HG03575 (cell line): ENCODE measurements around the gene R3HDM4.
"Not testable (repeated sequence)": the region's sequence is repeated elsewhere in the genome, so short reads cannot be mapped to it uniquely, and the experiment has no call there.

Source experiments
- ATAC-seq: cut with Tn5 transposase; IDR thresholded peaks from one replicate; pipeline ENCODE4 v1.9.1; 2021; ENCODE audit not compliant: unreplicated experiment, insufficient number of reproducible peaks, low FRiP score; ENCODE audit errors: extremely low read depth

R3HDM4 gene

GRCh38 chr19:900302-901111, 12.5 kb downstream of the R3HDM4 start:
- ATAC-seq = no peak

- ATAC-seq = no peak
Observed at GRCh38 chr19:900043-900301, 13.0 kb downstream of the R3HDM4 start.

- no peak for ATAC-seq
Observed at GRCh38 chr19:899336-900042, 13.5 kb downstream of the R3HDM4 start.

GRCh38 chr19:898663-899062, 14.4 kb downstream of the R3HDM4 start:
- no peak for ATAC-seq

GRCh38 chr19:897442-898039, 15.5 kb downstream of the R3HDM4 start:
- no peak for ATAC-seq

GRCh38 chr19:896999-897398, 16.0 kb downstream of the R3HDM4 start:
- ATAC-seq = no peak

- no peak for ATAC-seq
Observed at GRCh38 chr19:896434-896833, 16.6 kb downstream of the R3HDM4 start.

- peak; percentile 44 for ATAC-seq
Observed at GRCh38 chr19:892894-893689, 19.9 kb downstream of the R3HDM4 start, which contains the start of the genes MED16 and RNU6-9. Gene MED16, minus strand, starts transcription at chr19:893187. Its CDS starts 2,056 bp downstream, at chr19:891131. Gene RNU6-9, plus strand, starts transcription at chr19:893484.

GRCh38 chr19:892243-892893, 20.7 kb downstream of the R3HDM4 start:
- no peak for ATAC-seq

GRCh38 chr19:891421-892200, 21.4 kb downstream of the R3HDM4 start:
- ATAC-seq = not testable (repeated sequence)

GRCh38 chr19:890831-891230, 22.2 kb downstream of the R3HDM4 start:
- ATAC-seq = no peak

GRCh38 chr19:889662-890295, 23.2 kb downstream of the R3HDM4 start:
- ATAC-seq = no peak

GRCh38 chr19:888581-889385, 24.2 kb downstream of the R3HDM4 start:
- ATAC-seq = no peak

- no peak for ATAC-seq
Observed at GRCh38 chr19:887599-887998, 25.4 kb downstream of the R3HDM4 start.

- no peak for ATAC-seq
Observed at GRCh38 chr19:887072-887471, 25.9 kb downstream of the R3HDM4 start.

- no peak for ATAC-seq
Observed at GRCh38 chr19:885536-886224, 27.3 kb downstream of the R3HDM4 start.
